ENCODE measurements around the gene HECW1. TPM values are rescaled to one million over a fixed set of nuclear protein-coding genes. Genes with fewer than 3 reads are reported as not detected.

HECW1 gene
- total RNA-seq, 1 donor from 2014 or later, result 68.7 TPM

- H3K9me3 Mint-ChIP-seq (ENCODE audit: unreplicated experiment), result peaks cover 11% of the 10 kb centered on the region
Observed at GRCh38 chr7:43296306-43296705, 183.9 kb downstream of the HECW1 start.

GRCh38 chr7:43298617-43299016 is 186.2 kb downstream of the HECW1 start:
- H3K27ac Mint-ChIP-seq (ENCODE audit: unreplicated experiment), result no peak overlapping the region
- DNase-seq, result no peak
- no peak for TF ChIP-seq CTCF (IDR thresholded peaks at IDR 0.05; ENCODE audit: partially characterized antibody, unreplicated experiment)
- H3K27me3 Mint-ChIP-seq (ENCODE audit: unreplicated experiment), result no peaks in the 10 kb centered on the region
- no peak overlapping the region for H3K4me3 Mint-ChIP-seq (ENCODE audit: unreplicated experiment)
- H3K9me3 Mint-ChIP-seq (ENCODE audit: unreplicated experiment), result peaks cover 11% of the 10 kb centered on the region
- no peaks in the 10 kb centered on the region for H3K36me3 Mint-ChIP-seq (ENCODE audit: unreplicated experiment)
- peaks cover 25% of the 10 kb centered on the region for H3K4me1 Mint-ChIP-seq (ENCODE audit: low read depth, unreplicated experiment)

More at GRCh38 chr7:43296306-43296705, 183.9 kb downstream of the HECW1 start:
- Mint-ChIP-seq H3K4me3 (ENCODE audit: unreplicated experiment) (no peak overlapping the region), H3K27ac (ENCODE audit: unreplicated experiment) (peak overlapping the region; percentile 49), H3K4me1 (ENCODE audit: low read depth, unreplicated experiment) (peaks cover 25% of the 10 kb centered on the region), H3K36me3 (ENCODE audit: unreplicated experiment) (no peaks in the 10 kb centered on the region), H3K27me3 (ENCODE audit: unreplicated experiment) (no peaks in the 10 kb centered on the region)
- no peak for DNase-seq
- TF ChIP-seq CTCF (IDR thresholded peaks at IDR 0.05; ENCODE audit: partially characterized antibody, unreplicated experiment), result no peak

GRCh38 chr7:43300121-43300520 is 187.7 kb downstream of the HECW1 start:
- Mint-ChIP-seq H3K36me3 (ENCODE audit: unreplicated experiment) (no peaks in the 10 kb centered on the region), H3K9me3 (ENCODE audit: unreplicated experiment) (peaks cover 8% of the 10 kb centered on the region), H3K4me1 (ENCODE audit: low read depth, unreplicated experiment) (peaks cover 13% of the 10 kb centered on the region), H3K27me3 (ENCODE audit: unreplicated experiment) (no peaks in the 10 kb centered on the region), H3K27ac (ENCODE audit: unreplicated experiment) (no peak overlapping the region), H3K4me3 (ENCODE audit: unreplicated experiment) (no peak overlapping the region)
- TF ChIP-seq CTCF (IDR thresholded peaks at IDR 0.05; ENCODE audit: partially characterized antibody, unreplicated experiment), result no peak
- no peak for DNase-seq

- H3K9me3 Mint-ChIP-seq (ENCODE audit: unreplicated experiment), result peaks cover 2% of the 10 kb centered on the region
- DNase-seq, result no peak
- peak overlapping the region; percentile 33 for H3K27ac Mint-ChIP-seq (ENCODE audit: unreplicated experiment)
- H3K36me3 Mint-ChIP-seq (ENCODE audit: unreplicated experiment), result no peaks in the 10 kb centered on the region
- H3K27me3 Mint-ChIP-seq (ENCODE audit: unreplicated experiment), result no peaks in the 10 kb centered on the region
- H3K4me3 Mint-ChIP-seq (ENCODE audit: unreplicated experiment), result no peak overlapping the region
- TF ChIP-seq CTCF (IDR thresholded peaks at IDR 0.05; ENCODE audit: partially characterized antibody, unreplicated experiment), result no peak
- H3K4me1 Mint-ChIP-seq (ENCODE audit: low read depth, unreplicated experiment), result peaks cover 6% of the 10 kb centered on the region
Observed at GRCh38 chr7:43302211-43302711, 189.8 kb downstream of the HECW1 start.

- Mint-ChIP-seq H3K4me3 (ENCODE audit: unreplicated experiment) (no peak overlapping the region), H3K27me3 (ENCODE audit: unreplicated experiment) (no peaks in the 10 kb centered on the region), H3K4me1 (ENCODE audit: low read depth, unreplicated experiment) (peaks cover 8% of the 10 kb centered on the region), H3K27ac (ENCODE audit: unreplicated experiment) (no peak overlapping the region), H3K36me3 (ENCODE audit: unreplicated experiment) (no peaks in the 10 kb centered on the region), H3K9me3 (ENCODE audit: unreplicated experiment) (peaks cover 2% of the 10 kb centered on the region)
- no peak for DNase-seq
- no peak for TF ChIP-seq CTCF (IDR thresholded peaks at IDR 0.05; ENCODE audit: partially characterized antibody, unreplicated experiment)
Observed at GRCh38 chr7:43302773-43303460, 190.5 kb downstream of the HECW1 start.

Data from glutamatergic neuron (in vitro differentiated cells).